CD4-positive, alpha-beta T cell (primary cell): Measurements from ENCODE around the gene YARS2. TPM values are rescaled to one million over a fixed set of nuclear protein-coding genes. Genes with fewer than 3 reads are reported as not detected.
"Not testable (repeated sequence)": the region's sequence is repeated elsewhere in the genome, so short reads cannot be mapped to it uniquely, and the experiment has no call there.

Experiments used
- ATAC-seq: fragments of 200-7000 bp; cut with Tn5 transposase; one replicate; pipeline ENCODE4 v1.10.0; 2022; ENCODE audit warnings: mild to moderate bottlenecking; ENCODE audit not compliant: poor library complexity
- CTCF ChIA-PET: fragments of 350-600 bp; sonication (Branson Sonifier 250); formaldehyde crosslinking; loops from one replicate; lab custom pipeline; 2021; ENCODE audit warnings: antibody characterized with exemption, inconsistent platforms; lab: Charles Lee
- POLR2A ChIA-PET: fragments of 350-600 bp; sonication (Branson Sonifier 250); formaldehyde crosslinking; loops from one replicate; lab custom pipeline; 2021; ENCODE audit warnings: antibody characterized with exemption, inconsistent platforms; lab: Charles Lee
- DNase-seq, 14 experiments: peaks; one replicate each; pipeline ENCODE4 v3.0.0-alpha.2; 2013 to 2020; ENCODE audit warnings: mixed read lengths in 2 of 14
- H3K27ac ChIP-seq, 2 donors: one replicate each; pipeline versions ENCODE4 v1.5.1 to v1.7.0; 2013; ENCODE audit warnings: low read length in 2 of 2, low read depth in 1 of 2, mild to moderate bottlenecking in 1 of 2
- H3K27me3 ChIP-seq, 2 experiments: 1 replicate in 1 of 2; 2 replicates in 1 of 2; pipeline versions ENCODE4 v1.6.1 to v1.7.0; 2013; ENCODE audit warnings: low read length in 2 of 2, control low read depth in 1 of 2, mild to moderate bottlenecking in 1 of 2, moderate library complexity in 1 of 2; ENCODE audit not compliant: insufficient read depth in 2 of 2, control insufficient read depth in 1 of 2
- H3K36me3 ChIP-seq: one replicate; pipeline ENCODE4 v1.6.1; 2013; ENCODE audit warnings: low read length, control low read depth; ENCODE audit not compliant: insufficient read depth
- H3K4me1 ChIP-seq: one replicate; pipeline ENCODE4 v1.6.1; 2013; ENCODE audit warnings: low read length, control low read depth; ENCODE audit not compliant: insufficient read depth
- H3K4me3 ChIP-seq: one replicate; pipeline ENCODE4 v1.5.1; 2013; ENCODE audit warnings: mild to moderate bottlenecking, low read length, moderate library complexity
- H3K9me3 ChIP-seq, 2 experiments: 1 replicate in 1 of 2; 2 replicates in 1 of 2; pipeline versions ENCODE4 v1.6.1 to v1.7.0; 2013; ENCODE audit warnings: low read length in 2 of 2, mild to moderate bottlenecking in 2 of 2, control low read depth in 1 of 2, moderate library complexity in 1 of 2; ENCODE audit not compliant: control insufficient read depth in 1 of 2, insufficient read depth in 1 of 2
- H3K27ac Mint-ChIP-seq: one replicate; pipeline ENCODE4 v1.8.0; 2020; ENCODE audit warnings: mixed read lengths
- H3K27me3 Mint-ChIP-seq: one replicate; pipeline ENCODE4 v1.8.0; 2021; ENCODE audit warnings: mixed read lengths
- H3K36me3 Mint-ChIP-seq: one replicate; pipeline ENCODE4 v1.8.0; 2021; ENCODE audit warnings: low read depth, mixed read lengths
- H3K4me1 Mint-ChIP-seq: one replicate; pipeline ENCODE4 v1.8.0; 2021; ENCODE audit warnings: low read depth, mixed read lengths
- H3K4me3 Mint-ChIP-seq: one replicate; pipeline ENCODE4 v1.8.0; 2020; ENCODE audit warnings: mild to moderate bottlenecking, mixed read lengths
- H3K9me3 Mint-ChIP-seq: one replicate; pipeline ENCODE4 v1.8.0; 2020; ENCODE audit warnings: mixed read lengths
- CTCF ChIP-seq: fragments of 200-600 bp; IDR thresholded peaks from one replicate; pipeline ENCODE4 v1.8.0; 2022; ENCODE audit warnings: antibody characterized with exemption, mild to moderate bottlenecking
- intact Hi-C, 2 experiments: fragments of 100-400 bp; cut with DNase I in 1 of 2; cut with micrococcal nuclease in 1 of 2; formaldehyde crosslinking; loops; one replicate each; pipeline versions ENCODE4 v1.15.1 to v1.9.0; 2023 to 2025; cut with DNase I, micrococcal nuclease
- total RNA-seq, 174 experiments: library from RNA in 2 of 174; stranded (reverse) in 2 of 174; gene quantifications; one replicate each; pipeline ENCODE4 v1.2.3 and lab custom pipeline; 2021 to 2026

The YARS2 gene
- total RNA-seq, 2 experiments from 2014 or later = 12.0 to 13.0 TPM

DNA sequence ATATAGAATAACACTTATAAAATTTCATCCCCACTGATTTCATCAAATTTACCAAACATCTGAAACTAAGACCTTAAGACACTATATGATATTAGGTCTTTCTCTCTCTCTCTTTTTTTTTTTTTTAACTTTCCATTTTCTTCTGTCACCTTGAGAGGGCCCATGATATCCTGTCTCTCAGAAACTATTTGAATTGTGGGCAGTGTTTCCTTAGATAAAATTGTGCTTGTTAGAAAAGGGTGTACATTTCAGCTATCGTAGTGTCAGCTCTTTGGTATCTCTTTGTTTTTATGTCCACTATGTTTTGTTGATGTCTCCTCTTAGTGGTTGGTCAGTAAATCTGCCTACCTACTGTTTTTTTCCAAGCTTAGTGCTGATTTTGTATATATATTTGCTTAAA is 52.8 kb downstream of the YARS2 start:
- Mint-ChIP-seq H3K36me3 (peaks cover 38% of the 10 kb centered on the region), H3K27ac (no peak overlapping the region), H3K4me1 (peaks cover 8% of the 10 kb centered on the region), H3K9me3 (no peaks in the 10 kb centered on the region), H3K4me3 (no peak overlapping the region), H3K27me3 (no peaks in the 10 kb centered on the region)
- ATAC-seq = no peak
- Histone ChIP-seq H3K9me3 (no peaks in the 10 kb centered on the region), H3K36me3 (peaks cover 8% of the 10 kb centered on the region), H3K4me3 (no peak overlapping the region), H3K27me3 (no peaks in the 10 kb centered on the region), H3K4me1 (no peaks in the 10 kb centered on the region), H3K27ac (no peak overlapping the region)
- no peak for TF ChIP-seq CTCF
- ChIA-PET CTCF (interaction anchor here (1.0 to 1.1 kb wide), 2 partner anchors 10 to 32 kb away, joined by 3 to 5 read pairs; no protein-coding TSS in a partner anchor), POLR2A (no interaction called here)
- DNase-seq = no peak
- intact Hi-C loops = no loop called here

- H3K9me3 ChIP-seq = no peaks in the 10 kb centered on the region
- H3K27ac ChIP-seq = no peak overlapping the region
- POLR2A ChIA-PET = no interaction called here
- Mint-ChIP-seq H3K4me1 (peaks cover 9% of the 10 kb centered on the region), H3K36me3 (peaks cover 37% of the 10 kb centered on the region), H3K27ac (no peak overlapping the region), H3K27me3 (no peaks in the 10 kb centered on the region), H3K9me3 (no peaks in the 10 kb centered on the region), H3K4me3 (no peak overlapping the region)
- H3K4me3 ChIP-seq = no peak overlapping the region
- no peaks in the 10 kb centered on the region for H3K4me1 ChIP-seq
- peaks cover 8% of the 10 kb centered on the region for H3K36me3 ChIP-seq
- intact Hi-C loops = no loop called here
- TF ChIP-seq CTCF = no peak
- no peaks in the 10 kb centered on the region for H3K27me3 ChIP-seq
- DNase-seq (no peak), ATAC-seq (no peak)
- CTCF ChIA-PET = interaction anchor here (1.0 kb wide), 1 partner anchor 32 kb away, joined by 5 read pairs; no protein-coding TSS in a partner anchor
These were observed 53.2 kb downstream of the YARS2 start for GRCh38 chr12:32702473-32702872.

DNA sequence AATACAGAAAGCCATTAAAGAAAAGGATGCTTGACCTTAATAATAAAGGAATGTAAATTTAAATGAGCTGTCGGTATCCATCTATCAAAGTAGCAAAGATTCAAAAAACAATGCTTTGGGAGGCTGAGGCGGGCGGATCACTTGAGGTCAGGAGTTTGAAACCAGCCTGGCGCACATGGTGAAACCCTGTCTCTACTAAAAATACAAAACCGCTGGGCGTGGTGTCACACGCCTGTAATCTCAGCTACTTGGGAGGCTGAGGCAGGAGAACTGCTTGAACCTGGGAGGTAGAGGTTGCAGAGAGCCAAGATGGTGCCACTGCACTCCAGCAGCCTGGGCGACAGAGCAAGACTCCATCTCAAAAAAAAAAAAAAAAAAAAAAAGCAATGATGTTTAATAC is 56.3 kb downstream of the YARS2 start:
- H3K36me3 ChIP-seq = peaks cover 16% of the 10 kb centered on the region
- H3K27ac Mint-ChIP-seq, H3K27me3 Mint-ChIP-seq, H3K27ac ChIP-seq, ATAC-seq, H3K4me3 Mint-ChIP-seq, intact Hi-C loops, H3K4me1 ChIP-seq, H3K27me3 ChIP-seq, POLR2A ChIA-PET, DNase-seq, H3K4me3 ChIP-seq, H3K9me3 Mint-ChIP-seq, H3K9me3 ChIP-seq: not testable (repeated sequence)
- Mint-ChIP-seq H3K4me1 (peaks cover 13% of the 10 kb centered on the region), H3K36me3 (peaks cover 29% of the 10 kb centered on the region)
- CTCF ChIA-PET = interaction anchor here (1.4 kb wide), 1 partner anchor 9 kb away, joined by 4 read pairs; no protein-coding TSS in a partner anchor

GRCh38 chr12:32698285-32698684 is 57.4 kb downstream of the YARS2 start:
- Histone ChIP-seq H3K27ac (no peak overlapping the region), H3K9me3 (peaks cover 0 to 3% of the 10 kb centered on the region in 2 experiments), H3K36me3 (peaks cover 16% of the 10 kb centered on the region), H3K4me3 (no peak overlapping the region), H3K27me3 (no peaks in the 10 kb centered on the region), H3K4me1 (no peaks in the 10 kb centered on the region)
- Mint-ChIP-seq H3K4me3 (no peak overlapping the region), H3K27me3 (no peaks in the 10 kb centered on the region), H3K27ac (no peak overlapping the region), H3K36me3 (peaks cover 29% of the 10 kb centered on the region), H3K9me3 (no peaks in the 10 kb centered on the region), H3K4me1 (peaks cover 18% of the 10 kb centered on the region)
- DNase-seq = no peak
- ChIA-PET POLR2A (no interaction called here), CTCF (interaction anchor here (1.4 kb wide), 1 partner anchor 10 kb away, joined by 4 read pairs; no protein-coding TSS in a partner anchor)
- no peak for TF ChIP-seq CTCF
- ATAC-seq = no peak
- intact Hi-C loops = no loop called here
